Activated T-cell treated with anti-CD3 and anti-CD28 coated beads, Interleukin-2, amount 50 U/mL, for 4 hours (primary cell): ENCODE measurements around the gene CADPS2. TPM values are rescaled to one million over a fixed set of nuclear protein-coding genes. Genes with fewer than 3 reads are reported as not detected.

Experiments
- ATAC-seq, 2 donors: fragments of 200-7000 bp; cut with Tn5 transposase; one replicate each; pipeline ENCODE4 v1.10.0; 2021
- DNase-seq: peaks from one replicate; pipeline ENCODE4 v3.0.0-alpha.2; 2020
- H3K27me3 Mint-ChIP-seq: one replicate; pipeline ENCODE4 v1.8.0; 2021; ENCODE audit warnings: low read depth, mixed read lengths
- H3K36me3 Mint-ChIP-seq: one replicate; pipeline ENCODE4 v1.8.0; 2022; ENCODE audit warnings: mixed read lengths; ENCODE audit not compliant: insufficient read depth
- H3K4me1 Mint-ChIP-seq: one replicate; pipeline ENCODE4 v1.8.0; 2021; ENCODE audit warnings: low read depth, mixed read lengths
- H3K4me3 Mint-ChIP-seq: one replicate; pipeline ENCODE4 v1.8.0; 2021; ENCODE audit warnings: mild to moderate bottlenecking, moderate library complexity, mixed read lengths
- H3K9me3 Mint-ChIP-seq: one replicate; pipeline ENCODE4 v1.8.0; 2021; ENCODE audit warnings: mixed read lengths
- total RNA-seq, 3 donors: library from RNA; stranded (reverse); gene quantifications; one replicate each; pipeline ENCODE4 v1.2.1, GENCODE V29; 2021

Gene CADPS2
- total RNA-seq, 3 donors from 2014 or later: 0.11 to 0.18 (median 0.16) TPM

DNA sequence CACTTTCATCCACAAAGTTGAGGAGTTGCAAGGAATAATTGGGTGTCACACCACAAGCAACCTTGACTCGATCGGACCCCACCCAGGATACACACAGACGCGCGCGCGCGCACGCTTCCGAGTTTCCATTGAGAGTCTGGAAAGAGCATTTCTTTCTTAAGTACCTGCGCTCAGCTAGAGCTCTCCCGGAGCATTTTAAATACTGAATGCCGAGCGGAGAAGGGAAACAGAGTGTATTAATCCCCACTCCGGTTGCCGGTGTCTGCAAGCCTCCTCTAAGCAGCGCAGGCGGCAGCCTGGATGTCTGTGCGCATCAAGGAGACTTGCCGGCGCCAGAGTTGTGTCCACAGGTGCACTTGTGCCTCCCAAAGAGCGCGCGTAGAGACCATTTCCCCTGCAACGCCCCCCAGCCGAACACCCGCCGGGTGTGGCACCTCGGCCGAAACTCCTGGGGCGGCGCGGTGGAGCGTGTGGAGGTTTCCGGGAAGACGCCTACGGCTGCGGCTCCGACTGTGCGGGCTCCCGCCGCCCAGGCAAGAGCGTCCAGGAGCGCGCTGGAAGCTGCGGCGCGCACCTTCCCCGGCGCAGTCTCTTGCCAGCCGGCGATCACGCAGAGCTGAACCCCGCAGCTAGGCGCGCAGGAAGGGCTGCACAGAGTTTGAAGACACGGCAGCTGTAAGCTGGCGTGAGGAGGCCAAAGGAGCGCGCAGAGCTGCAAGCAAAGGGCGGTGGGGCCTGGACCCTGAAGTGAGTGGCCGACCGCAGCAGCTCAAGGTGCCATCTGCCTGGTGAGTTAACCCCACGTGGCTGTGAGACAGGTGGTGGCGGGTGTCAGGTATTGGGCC is 580.6 kb downstream of the CADPS2 start:
- Mint-ChIP-seq H3K36me3 (no peaks in the 10 kb centered on the region), H3K4me1 (no peaks in the 10 kb centered on the region), H3K4me3 (no peak overlapping the region), H3K9me3 (no peaks in the 10 kb centered on the region), H3K27me3 (peaks cover 80% of the 10 kb centered on the region)
- DNase-seq: no peak
- ATAC-seq: no peak

DNA sequence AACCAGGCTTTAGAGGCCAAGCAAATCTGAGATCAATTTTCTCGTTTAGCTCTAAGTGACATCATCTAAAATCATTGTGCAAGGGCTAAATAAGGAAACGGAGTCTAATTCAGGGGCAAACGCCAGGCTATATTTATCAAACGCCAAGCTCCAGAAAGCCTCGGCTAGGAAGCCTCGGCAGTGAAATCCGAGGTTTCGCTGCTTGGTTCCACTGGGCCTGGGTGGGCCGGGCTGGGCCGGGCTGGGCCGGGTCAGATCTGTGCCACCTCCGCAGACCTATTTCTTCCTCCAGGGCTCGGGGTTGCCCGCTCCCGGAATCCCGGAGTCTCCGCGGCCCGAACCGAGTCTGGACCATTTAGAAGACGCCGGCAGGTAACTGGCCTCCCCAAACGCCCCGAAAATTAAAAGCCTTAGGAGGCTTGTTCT is 581.3 kb downstream of the CADPS2 start:
- peaks cover 84% of the 10 kb centered on the region for H3K27me3 Mint-ChIP-seq
- H3K9me3 Mint-ChIP-seq: no peaks in the 10 kb centered on the region
- no peaks in the 10 kb centered on the region for H3K4me1 Mint-ChIP-seq
- H3K4me3 Mint-ChIP-seq: no peak overlapping the region
- ATAC-seq: no peak
- H3K36me3 Mint-ChIP-seq: no peaks in the 10 kb centered on the region
- DNase-seq: no peak

DNA sequence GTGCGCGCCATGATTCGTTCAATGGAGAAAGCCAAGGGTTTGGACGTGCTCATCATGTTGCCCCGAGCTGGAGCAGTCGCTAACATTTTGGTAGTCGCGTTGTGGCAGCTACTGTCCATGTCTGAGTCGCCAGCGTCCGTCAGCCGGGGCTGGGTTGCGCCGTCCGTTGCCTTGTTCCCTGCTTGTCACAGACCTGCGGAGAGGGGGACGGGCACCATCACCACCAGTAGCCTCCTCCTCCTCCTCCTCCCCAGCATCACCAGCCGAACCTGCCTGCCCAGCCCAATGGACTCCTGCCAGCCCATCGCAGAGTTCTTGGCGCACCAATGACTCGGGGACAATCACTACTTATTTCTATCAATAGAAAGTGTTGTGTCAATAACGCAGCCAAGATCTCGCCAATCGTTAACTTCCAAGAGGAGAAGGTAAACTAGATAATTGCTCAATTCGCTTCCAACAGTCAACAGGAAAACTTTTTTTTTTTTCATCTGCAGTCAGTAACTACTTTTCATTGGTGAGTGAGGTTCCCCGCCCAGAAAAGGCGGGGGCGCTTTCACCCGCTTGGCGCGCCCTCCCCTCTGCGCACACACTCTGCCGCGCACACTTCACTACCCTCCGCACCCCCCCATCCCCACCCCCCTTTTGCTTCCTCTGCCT is 581.8 kb downstream of the CADPS2 start, which contains the start of gene FEZF1:
Gene FEZF1 (minus strand): TSS at position 432 of the 657 bp plus-strand sequence. CDS start 313 bp downstream, at position 119.
- peaks cover under 1% of the 10 kb centered on the region for H3K9me3 Mint-ChIP-seq
- H3K4me3 Mint-ChIP-seq: no peak within 1 kb of the TSS
- DNase-seq (no peak), ATAC-seq (no peak)
- H3K36me3 Mint-ChIP-seq: no peaks in the 10 kb centered on the region
- no peaks in the 10 kb centered on the region for H3K4me1 Mint-ChIP-seq
- peaks cover 84% of the 10 kb centered on the region for H3K27me3 Mint-ChIP-seq

DNA sequence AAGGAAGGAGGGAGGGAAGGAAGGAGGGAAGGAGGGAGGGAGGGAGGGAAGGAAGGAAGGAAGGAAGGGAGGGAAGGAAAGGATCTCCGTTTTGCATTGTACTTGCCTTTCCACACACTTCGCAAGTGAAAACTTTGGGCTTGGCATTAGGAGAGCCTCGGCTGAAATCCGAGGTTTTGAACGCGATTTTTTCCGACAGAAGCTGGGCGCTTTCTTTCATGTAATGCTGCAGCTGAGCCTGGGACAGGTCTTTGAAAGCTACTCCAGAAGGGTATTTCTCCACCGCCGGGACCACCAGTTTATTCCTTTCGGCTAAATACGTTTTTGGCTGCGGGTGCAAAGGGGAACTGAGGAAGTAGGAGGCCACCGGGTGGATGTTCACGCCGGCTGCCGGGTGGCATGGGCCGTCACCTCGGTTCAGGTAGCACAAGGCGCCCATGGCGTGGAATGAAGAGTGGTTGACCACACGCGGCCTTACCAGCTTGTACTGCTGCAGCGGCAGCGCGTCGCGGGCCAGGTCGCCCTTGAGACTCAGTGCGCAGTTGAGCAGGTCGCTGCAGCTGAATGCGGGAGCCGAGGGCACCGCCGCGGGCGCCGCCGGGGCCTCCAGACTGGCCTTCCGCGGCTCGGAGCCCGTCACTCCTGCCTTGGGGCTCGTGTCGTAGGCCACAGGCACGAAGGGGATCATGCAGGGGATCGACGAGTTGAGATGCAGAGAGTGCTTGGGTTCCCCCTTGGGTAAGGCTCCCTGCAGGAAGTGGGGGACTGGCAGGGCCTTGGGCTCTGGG is 582.5 kb downstream of the CADPS2 start:
- H3K9me3 Mint-ChIP-seq: peaks cover 5% of the 10 kb centered on the region
- no peaks in the 10 kb centered on the region for H3K36me3 Mint-ChIP-seq
- no peaks in the 10 kb centered on the region for H3K4me1 Mint-ChIP-seq
- ATAC-seq: no peak
- H3K4me3 Mint-ChIP-seq: no peak overlapping the region
- H3K27me3 Mint-ChIP-seq: peaks cover 86% of the 10 kb centered on the region
- no peak for DNase-seq

DNA sequence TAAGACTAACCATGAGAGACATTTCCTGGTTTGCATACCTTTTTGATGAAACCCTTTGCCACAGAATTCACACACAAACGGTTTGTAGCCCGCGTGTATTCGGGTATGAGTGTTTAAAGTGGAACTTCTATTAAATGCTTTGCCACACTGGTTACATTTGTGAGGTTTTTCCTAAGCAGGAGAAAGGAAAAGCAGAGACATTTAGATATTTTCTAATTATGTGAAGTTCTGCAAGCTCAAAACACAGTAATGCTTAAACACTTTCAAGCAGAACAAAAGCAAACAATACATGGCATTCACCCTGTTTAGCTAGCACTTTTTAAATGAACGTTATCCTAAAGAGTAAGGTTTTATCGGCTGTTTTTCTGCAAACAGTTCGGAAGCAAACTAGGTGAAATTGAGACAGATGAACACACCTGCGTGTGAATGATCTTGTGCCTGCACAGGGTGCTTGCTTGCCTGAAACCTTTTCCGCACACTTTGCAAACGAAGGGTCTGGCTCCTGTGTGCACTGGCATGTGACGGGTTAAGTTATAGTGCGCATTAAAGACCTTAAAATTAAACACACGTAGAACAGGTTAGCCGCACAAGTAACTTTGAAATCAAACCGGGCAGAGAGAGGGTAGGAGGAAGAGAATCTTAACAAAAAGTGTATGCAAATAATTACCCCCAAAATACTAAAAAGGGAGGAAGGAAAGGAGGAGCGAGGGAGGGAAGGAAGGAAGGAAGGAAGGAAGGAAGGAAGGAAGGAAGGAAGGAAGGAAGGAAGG is 583.3 kb downstream of the CADPS2 start:
- no peaks in the 10 kb centered on the region for H3K4me1 Mint-ChIP-seq
- H3K4me3 Mint-ChIP-seq: no peak overlapping the region
- DNase-seq (no peak), ATAC-seq (no peak)
- H3K36me3 Mint-ChIP-seq: no peaks in the 10 kb centered on the region
- peaks cover 88% of the 10 kb centered on the region for H3K27me3 Mint-ChIP-seq
- peaks cover 8% of the 10 kb centered on the region for H3K9me3 Mint-ChIP-seq

DNA sequence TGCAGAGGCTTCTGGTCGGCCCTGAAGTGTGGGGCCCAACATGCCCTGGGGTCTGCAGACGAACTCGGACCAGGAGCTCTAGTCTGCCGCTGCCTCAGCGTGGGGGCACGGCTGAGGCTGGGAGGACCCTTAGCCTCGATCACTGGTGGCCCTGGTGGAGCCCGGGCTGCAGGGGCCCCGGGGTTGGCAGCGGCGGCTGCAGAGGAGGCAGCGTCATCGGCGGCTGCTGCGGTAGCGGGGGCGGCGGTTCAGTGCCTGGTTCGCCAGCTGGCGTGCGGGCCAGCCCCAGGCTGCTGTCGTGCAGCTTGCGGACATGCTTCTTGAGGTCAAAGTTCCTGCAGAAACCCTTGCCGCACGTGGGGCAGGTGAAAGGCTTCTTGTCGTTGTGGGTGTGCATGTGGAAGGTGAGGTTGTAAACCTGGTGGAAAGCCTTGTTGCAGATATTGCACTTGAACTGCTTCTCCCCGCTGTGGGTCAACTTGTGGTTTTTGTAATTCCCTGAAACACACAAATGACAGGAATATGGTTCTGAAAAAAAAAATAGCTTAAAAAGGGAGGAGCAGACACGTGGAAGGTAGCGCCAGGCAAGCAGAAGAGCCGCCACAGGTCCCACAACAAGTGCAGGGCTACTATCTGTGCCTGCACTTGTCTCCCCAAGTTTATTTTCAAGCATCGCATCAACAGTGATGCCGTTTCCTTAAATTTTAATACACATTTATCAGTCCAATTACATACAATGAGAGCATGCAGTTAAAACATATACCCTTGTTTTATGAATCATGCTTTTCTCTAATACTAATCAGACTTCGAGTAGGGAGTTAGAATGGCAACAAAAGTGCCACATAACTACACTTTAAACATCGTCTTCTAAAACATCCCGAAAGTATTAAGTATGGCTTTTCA is 584.2 kb downstream of the CADPS2 start:
- Mint-ChIP-seq H3K4me3 (no peak overlapping the region), H3K27me3 (peaks cover 84% of the 10 kb centered on the region), H3K36me3 (no peaks in the 10 kb centered on the region), H3K4me1 (no peaks in the 10 kb centered on the region), H3K9me3 (peaks cover 8% of the 10 kb centered on the region)
- DNase-seq: no peak
- no peak for ATAC-seq

DNA sequence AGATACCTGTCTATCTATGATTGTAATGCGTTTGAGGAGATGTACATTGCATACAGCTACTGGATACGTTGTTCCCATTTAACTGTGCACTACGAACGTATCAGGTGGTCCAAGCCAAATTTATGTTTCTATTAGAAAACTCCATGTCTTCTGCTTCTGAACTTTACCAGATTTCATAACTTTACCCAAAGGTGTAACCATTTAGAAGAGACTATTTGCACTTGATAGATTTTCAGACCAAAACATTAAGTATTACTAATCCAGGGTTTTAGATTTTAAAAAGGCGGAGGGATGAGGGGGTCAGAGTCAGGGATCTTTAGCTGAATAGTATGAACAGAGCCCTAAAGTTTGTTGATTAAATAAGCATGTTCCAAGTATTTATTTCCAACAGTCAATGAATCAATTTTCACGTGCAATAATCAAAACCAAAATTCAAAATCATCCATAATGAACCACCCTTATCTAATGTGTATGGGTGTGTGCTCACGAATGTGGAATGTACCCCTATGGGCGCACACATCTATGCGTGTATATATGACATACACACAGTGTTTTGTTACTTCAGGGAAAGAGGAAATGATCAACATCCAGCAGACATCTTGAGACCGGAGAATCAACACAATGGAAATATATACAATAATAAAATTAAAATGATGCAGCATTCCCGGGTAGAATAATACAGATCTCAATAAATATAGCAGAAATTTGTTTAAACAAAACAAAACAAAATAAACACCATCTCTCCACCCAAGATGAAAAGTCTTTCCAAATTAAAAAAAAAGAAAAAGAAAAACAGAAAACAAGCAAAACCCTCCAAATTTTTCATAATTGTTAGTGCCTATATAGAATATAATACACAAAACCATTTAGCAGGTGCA is 585.1 kb downstream of the CADPS2 start:
- peaks cover 8% of the 10 kb centered on the region for H3K9me3 Mint-ChIP-seq
- no peak for ATAC-seq
- no peak for DNase-seq
- no peaks in the 10 kb centered on the region for H3K4me1 Mint-ChIP-seq
- H3K36me3 Mint-ChIP-seq: no peaks in the 10 kb centered on the region
- peaks cover 76% of the 10 kb centered on the region for H3K27me3 Mint-ChIP-seq
- H3K4me3 Mint-ChIP-seq: no peak overlapping the region

DNA sequence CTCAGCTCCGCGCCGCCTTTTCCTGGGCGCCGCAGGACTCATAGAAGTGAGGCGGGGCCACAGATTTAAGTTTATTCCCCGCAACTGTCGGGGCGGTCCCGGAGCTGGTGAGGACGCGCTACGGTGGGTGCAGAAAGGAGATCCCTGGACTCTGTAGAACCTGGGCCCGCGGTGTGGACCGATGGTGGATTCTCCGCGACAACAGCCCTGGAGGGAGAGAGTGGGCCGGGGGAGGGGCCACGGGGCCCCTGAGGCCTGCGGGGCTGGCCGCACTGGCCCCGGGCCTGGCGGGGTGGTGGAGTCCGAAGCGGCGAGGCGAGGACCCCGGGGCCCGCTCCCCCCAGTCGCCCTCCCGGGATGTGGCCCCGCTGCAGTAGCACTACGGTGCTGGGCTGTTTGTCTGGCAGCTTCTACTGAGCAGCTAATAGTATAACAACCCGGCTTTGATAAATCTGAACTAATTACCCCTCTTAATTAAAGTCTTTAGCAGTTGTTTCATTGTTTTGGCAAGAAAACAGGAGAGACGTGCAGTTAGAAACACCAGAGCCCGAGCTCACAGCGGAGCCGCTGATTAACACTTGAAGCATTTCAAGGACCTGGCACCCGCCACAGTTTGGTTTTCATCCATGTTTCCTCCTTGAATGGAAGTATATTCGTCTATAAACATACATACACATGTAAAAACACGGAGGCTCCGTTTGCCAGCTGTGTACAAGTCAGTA is 585.9 kb downstream of the CADPS2 start:
- no peak overlapping the region for H3K4me3 Mint-ChIP-seq
- peaks cover 9% of the 10 kb centered on the region for H3K9me3 Mint-ChIP-seq
- ATAC-seq (no peak), DNase-seq (no peak)
- H3K36me3 Mint-ChIP-seq: no peaks in the 10 kb centered on the region
- no peaks in the 10 kb centered on the region for H3K4me1 Mint-ChIP-seq
- H3K27me3 Mint-ChIP-seq: peaks cover 69% of the 10 kb centered on the region

DNA sequence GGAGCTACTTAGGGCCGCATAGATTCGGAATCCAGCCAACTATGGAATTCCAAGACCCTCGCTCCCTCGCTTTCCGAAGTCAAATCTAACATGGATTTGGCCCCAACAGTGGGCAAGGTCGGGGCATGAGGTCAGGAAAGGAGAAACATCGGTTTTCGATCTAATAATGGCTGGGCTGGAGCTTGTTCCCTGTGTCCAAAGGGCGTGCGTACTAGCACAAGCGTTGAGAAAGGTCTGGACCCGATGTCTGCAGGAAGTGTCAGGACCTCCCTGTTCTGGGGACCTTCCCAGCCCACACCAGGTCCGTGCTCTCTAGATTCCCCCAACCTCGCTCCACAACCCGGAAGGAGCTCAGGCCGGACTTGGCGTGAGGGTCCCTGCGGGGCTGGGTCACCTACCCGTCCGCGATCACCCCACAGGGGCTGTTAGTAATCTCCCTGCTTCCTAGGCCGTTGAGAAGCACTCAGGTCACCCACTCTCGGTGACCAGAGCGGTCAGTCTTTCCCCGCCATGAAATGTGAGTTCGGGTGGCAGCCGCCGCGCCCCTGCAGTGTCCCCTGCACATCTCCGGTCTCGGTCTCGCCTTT is 586.5 kb downstream of the CADPS2 start:
- DNase-seq (no peak), ATAC-seq (no peak)
- no peaks in the 10 kb centered on the region for H3K36me3 Mint-ChIP-seq
- H3K4me3 Mint-ChIP-seq: no peak overlapping the region
- H3K27me3 Mint-ChIP-seq: peaks cover 68% of the 10 kb centered on the region
- H3K4me1 Mint-ChIP-seq: no peaks in the 10 kb centered on the region
- peaks cover 12% of the 10 kb centered on the region for H3K9me3 Mint-ChIP-seq

DNA sequence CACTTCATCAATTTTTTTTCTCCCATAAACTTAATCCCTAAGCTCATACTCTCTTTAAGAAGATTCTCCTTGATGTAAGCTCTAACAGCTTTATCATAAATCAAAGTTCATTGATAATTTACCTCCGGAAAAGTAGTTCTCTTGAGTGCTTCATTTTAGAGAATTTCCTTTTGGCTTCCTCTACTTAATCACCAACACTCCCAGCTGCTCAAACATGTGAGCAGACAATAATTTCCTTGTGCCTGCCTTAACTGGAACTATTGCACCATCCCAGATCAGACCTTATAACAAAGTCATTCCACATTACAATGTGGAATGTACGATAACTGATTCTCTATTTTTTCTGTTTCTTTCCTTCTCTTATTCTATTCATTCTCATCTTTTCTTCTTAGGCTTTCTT is 587.6 kb downstream of the CADPS2 start:
- ATAC-seq: no peak
- peaks cover 12% of the 10 kb centered on the region for H3K9me3 Mint-ChIP-seq
- peaks cover 58% of the 10 kb centered on the region for H3K27me3 Mint-ChIP-seq

DNA sequence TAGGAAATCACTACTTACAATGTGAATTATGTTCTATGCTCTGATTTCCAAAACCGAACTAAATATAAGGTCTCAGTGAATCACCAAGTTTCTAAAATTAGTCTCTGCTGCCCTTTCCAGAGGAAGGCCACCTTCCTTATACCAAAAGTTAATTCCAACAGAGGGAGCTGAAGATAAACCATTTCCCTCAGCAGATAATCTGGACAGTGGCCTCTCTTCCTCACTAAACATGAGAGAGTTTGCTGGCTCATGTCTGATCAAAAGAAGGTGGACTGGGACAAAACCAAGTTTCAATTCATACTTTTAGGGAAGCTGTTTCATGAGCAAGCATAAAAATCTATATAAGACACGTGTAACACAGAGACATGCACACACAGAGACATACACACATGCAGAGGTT is 588.1 kb downstream of the CADPS2 start:
- H3K27me3 Mint-ChIP-seq: peaks cover 55% of the 10 kb centered on the region
- ATAC-seq (no peak), DNase-seq (no peak)
- no peaks in the 10 kb centered on the region for H3K36me3 Mint-ChIP-seq
- no peak overlapping the region for H3K4me3 Mint-ChIP-seq
- peaks cover 12% of the 10 kb centered on the region for H3K9me3 Mint-ChIP-seq
- H3K4me1 Mint-ChIP-seq: no peaks in the 10 kb centered on the region

More for the DNA sequence above, 587.6 kb downstream of the CADPS2 start:
- DNase-seq: no peak
- H3K36me3 Mint-ChIP-seq: no peaks in the 10 kb centered on the region
- no peak overlapping the region for H3K4me3 Mint-ChIP-seq
- H3K4me1 Mint-ChIP-seq: no peaks in the 10 kb centered on the region

DNA sequence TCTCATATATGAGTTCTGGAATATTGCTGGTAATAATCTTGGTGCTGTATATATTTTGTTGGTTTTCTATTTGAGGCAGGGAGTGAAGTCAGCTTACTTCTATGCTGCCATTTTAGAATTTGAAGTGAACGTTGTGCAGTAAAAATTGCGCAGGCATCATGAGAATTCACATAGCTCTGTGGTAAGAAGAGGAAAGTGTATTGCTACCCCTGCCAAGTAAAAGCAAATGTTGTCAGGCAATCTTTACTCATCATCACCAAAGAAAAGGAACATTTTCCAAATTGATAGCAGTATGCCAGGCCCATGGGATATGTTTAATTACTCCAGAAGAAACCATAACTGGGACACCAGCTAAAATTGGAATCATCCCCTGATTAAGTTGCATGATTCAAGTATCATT is 595.1 kb downstream of the CADPS2 start:
- H3K4me3 Mint-ChIP-seq: no peak overlapping the region
- no peaks in the 10 kb centered on the region for H3K36me3 Mint-ChIP-seq
- DNase-seq (no peak), ATAC-seq (no peak)
- peaks cover 7% of the 10 kb centered on the region for H3K9me3 Mint-ChIP-seq
- no peaks in the 10 kb centered on the region for H3K4me1 Mint-ChIP-seq
- H3K27me3 Mint-ChIP-seq: peaks cover 4% of the 10 kb centered on the region
